WTC11 (cell line): ENCODE measurements around the gene VTI1A. TPM values are rescaled to one million over a fixed set of nuclear protein-coding genes. Genes with fewer than 3 reads are reported as not detected.

ENCODE experiments used
- ATAC-seq: fragments of 200-7000 bp; cut with Tn5 transposase; 2 replicates; pipeline ENCODE4 v1.10.0; 2021; ENCODE audit warnings: mild to moderate bottlenecking, moderate library complexity
- CTCF ChIA-PET: fragments of 300-600 bp; sonication (Branson Sonifier 250); formaldehyde crosslinking; loops from one replicate; lab custom pipeline; 2021; ENCODE audit warnings: antibody characterized with exemption; lab: Charles Lee
- POLR2A ChIA-PET: fragments of 350-600 bp; sonication (Branson Sonifier 250); formaldehyde crosslinking; loops from one replicate; lab custom pipeline; 2021; ENCODE audit warnings: antibody characterized with exemption; lab: Charles Lee
- DNase-seq: peaks from one replicate; pipeline ENCODE4 v3.0.0; 2021; ENCODE audit warnings: low spot score
- H3K27ac Mint-ChIP-seq: 2 replicates; pipeline ENCODE4 v1.8.0; 2021; ENCODE audit warnings: mixed read lengths
- H3K27me3 Mint-ChIP-seq: 2 replicates; pipeline ENCODE4 v1.8.0; 2021; ENCODE audit warnings: low read depth, mild to moderate bottlenecking, moderate library complexity, mixed read lengths
- H3K36me3 Mint-ChIP-seq: 2 replicates; pipeline ENCODE4 v1.8.0; 2021; ENCODE audit warnings: mixed read lengths
- H3K4me1 Mint-ChIP-seq: 2 replicates; pipeline ENCODE4 v1.8.0; 2022; ENCODE audit warnings: mixed read lengths
- H3K4me3 Mint-ChIP-seq: 2 replicates; pipeline ENCODE4 v1.8.0; 2021; ENCODE audit warnings: mild to moderate bottlenecking, moderate library complexity, mixed read lengths
- H3K9me3 Mint-ChIP-seq: 2 replicates; pipeline ENCODE4 v1.8.0; 2021; ENCODE audit warnings: mixed read lengths
- ARID4B ChIP-seq: sonication (generic); formaldehyde crosslinking; IDR thresholded peaks from 2 replicates; pipeline ENCODE4 v1.8.0; 2023; ENCODE audit warnings: missing genetic modification reagents, mild to moderate bottlenecking, borderline replicate concordance
- ELF4 ChIP-seq: sonication (generic); formaldehyde crosslinking; IDR thresholded peaks from 2 replicates; pipeline ENCODE4 v1.8.1; 2022; ENCODE audit warnings: low read depth, mild to moderate bottlenecking, moderate library complexity, missing genetic modification reagents
- ESRRA ChIP-seq: sonication (generic); formaldehyde crosslinking; IDR thresholded peaks from 2 replicates; pipeline ENCODE4 v1.8.1; 2022; ENCODE audit warnings: mild to moderate bottlenecking, missing genetic modification reagents, borderline replicate concordance
- GRHL2 ChIP-seq: fragments of 250-450 bp; sonication (Bioruptor Pico); IDR thresholded peaks from 2 replicates; pipeline ENCODE4 v1.8.0; 2022; ENCODE audit warnings: mild to moderate bottlenecking, moderate library complexity; ENCODE audit not compliant: insufficient replicate concordance, severe bottlenecking
- HMGA2 ChIP-seq: fragments of 250-450 bp; sonication (Bioruptor Pico); IDR thresholded peaks from 2 replicates; pipeline ENCODE4 v1.4.0; 2021; ENCODE audit warnings: mild to moderate bottlenecking, moderate library complexity
- KAT7 ChIP-seq: sonication (generic); formaldehyde crosslinking; IDR thresholded peaks from 2 replicates; pipeline ENCODE4 v1.8.1; 2023; ENCODE audit warnings: missing genetic modification reagents, mild to moderate bottlenecking, borderline replicate concordance
- NR3C1 ChIP-seq: sonication (generic); formaldehyde crosslinking; conservative IDR thresholded peaks from 2 replicates; pipeline ENCODE4 v1.8.1; 2023; ENCODE audit warnings: low read depth, mild to moderate bottlenecking, missing genetic modification reagents
- PREB ChIP-seq: sonication (generic); formaldehyde crosslinking; IDR thresholded peaks from 2 replicates; pipeline ENCODE4 v1.8.1; 2022; ENCODE audit warnings: mild to moderate bottlenecking, missing genetic modification reagents, moderate library complexity, borderline replicate concordance
- RELA ChIP-seq: sonication (generic); formaldehyde crosslinking; IDR thresholded peaks from 2 replicates; pipeline ENCODE4 v1.8.1; 2022; ENCODE audit warnings: missing genetic modification reagents, mild to moderate bottlenecking, borderline replicate concordance
- TP53 ChIP-seq: sonication (generic); formaldehyde crosslinking; IDR thresholded peaks from 2 replicates; pipeline ENCODE4 v1.8.1; 2023; ENCODE audit warnings: mild to moderate bottlenecking, missing genetic modification reagents
- ZBTB21 ChIP-seq: sonication (generic); formaldehyde crosslinking; IDR thresholded peaks from 2 replicates; pipeline ENCODE4 v1.8.1; 2023; ENCODE audit warnings: mild to moderate bottlenecking, missing genetic modification reagents, borderline replicate concordance
- ZMAT4 ChIP-seq: fragments of 250-450 bp; sonication (Bioruptor Pico); IDR thresholded peaks from 2 replicates; pipeline ENCODE4 v1.9.0; 2021; ENCODE audit warnings: mild to moderate bottlenecking
- ZNF416 ChIP-seq: fragments of 250-450 bp; sonication (Bioruptor Pico); IDR thresholded peaks from 2 replicates; pipeline ENCODE4 v1.9.0; 2021; ENCODE audit warnings: mild to moderate bottlenecking, inconsistent platforms
- ZNF532 ChIP-seq: fragments of 250-450 bp; sonication (Bioruptor Pico); IDR thresholded peaks from 2 replicates; pipeline ENCODE4 v1.9.0; 2021; ENCODE audit warnings: mild to moderate bottlenecking, borderline replicate concordance
- ZSCAN18 ChIP-seq: fragments of 250-450 bp; sonication (Bioruptor Pico); IDR thresholded peaks from 2 replicates; pipeline ENCODE4 v2.1.2; 2022; ENCODE audit warnings: mild to moderate bottlenecking, moderate library complexity
- total RNA-seq: library from RNA; stranded (reverse); gene quantifications from 3 replicates; pipeline ENCODE4 v1.2.3, GENCODE V29; 2021
- TF ChIP-seq, protein P1 (sequence below): sonication (generic); formaldehyde crosslinking; IDR thresholded peaks from 2 replicates; pipeline ENCODE4 v1.8.0; 2022; ENCODE audit warnings: mild to moderate bottlenecking, missing genetic modification reagents

The VTI1A gene
- total RNA-seq, 1 experiment from 2014 or later: 20.1 TPM

DNA sequence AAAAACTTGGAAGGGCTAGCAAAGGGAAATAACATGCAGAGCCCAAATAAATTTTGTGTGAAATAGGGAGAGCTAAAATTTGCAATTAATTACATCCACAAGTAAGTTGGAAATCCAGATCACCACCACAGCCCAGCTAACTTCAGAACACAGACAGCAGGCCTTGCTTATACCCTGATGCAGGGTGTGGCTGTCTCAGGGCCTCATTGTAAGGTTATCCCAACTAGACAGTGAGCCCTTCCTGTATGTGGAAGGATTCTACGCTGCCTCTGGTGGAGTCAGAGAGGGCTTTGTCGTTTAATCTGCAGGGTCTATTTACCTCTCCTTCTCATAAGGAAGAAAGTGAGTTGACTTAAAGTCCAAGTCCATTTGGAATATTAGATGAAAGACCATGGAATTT, 322.1 kb downstream of the VTI1A start:
- CTCF ChIA-PET: no interaction called here
- Mint-ChIP-seq H3K36me3 (no peaks in the 10 kb centered on the region), H3K4me3 (no peak overlapping the region), H3K27ac (no peak overlapping the region), H3K9me3 (no peaks in the 10 kb centered on the region), H3K27me3 (no peaks in the 10 kb centered on the region), H3K4me1 (peaks cover 30% of the 10 kb centered on the region)
- POLR2A ChIA-PET: no interaction called here
- no peak for ATAC-seq
- TF ChIP-seq ZBTB21 (no peak), GRHL2 (CRISPR knock-in tag) (no peak), ZSCAN18 (CRISPR knock-in tag) (no peak), ELF4 (CRISPR knock-in tag) (no peak), ESRRA (CRISPR knock-in tag) (no peak), TP53 (CRISPR knock-in tag) (no peak), ZNF416 (CRISPR knock-in tag) (no peak), NR3C1 (CRISPR knock-in tag) (no peak), PREB (CRISPR knock-in tag) (no peak)
- TF ChIP-seq, protein P1, sequence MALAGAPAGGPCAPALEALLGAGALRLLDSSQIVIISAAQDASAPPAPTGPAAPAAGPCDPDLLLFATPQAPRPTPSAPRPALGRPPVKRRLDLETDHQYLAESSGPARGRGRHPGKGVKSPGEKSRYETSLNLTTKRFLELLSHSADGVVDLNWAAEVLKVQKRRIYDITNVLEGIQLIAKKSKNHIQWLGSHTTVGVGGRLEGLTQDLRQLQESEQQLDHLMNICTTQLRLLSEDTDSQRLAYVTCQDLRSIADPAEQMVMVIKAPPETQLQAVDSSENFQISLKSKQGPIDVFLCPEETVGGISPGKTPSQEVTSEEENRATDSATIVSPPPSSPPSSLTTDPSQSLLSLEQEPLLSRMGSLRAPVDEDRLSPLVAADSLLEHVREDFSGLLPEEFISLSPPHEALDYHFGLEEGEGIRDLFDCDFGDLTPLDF (CRISPR knock-in tag): no peak
- TF ChIP-seq, all 79 proteins: peak for 0
- no peak for DNase-seq

GRCh38 chr10:112769611-112770370, 322.8 kb downstream of the VTI1A start:
- Mint-ChIP-seq H3K4me1 (peaks cover 30% of the 10 kb centered on the region), H3K36me3 (no peaks in the 10 kb centered on the region), H3K4me3 (no peak overlapping the region), H3K9me3 (no peaks in the 10 kb centered on the region), H3K27me3 (no peaks in the 10 kb centered on the region), H3K27ac (no peak overlapping the region)
- ATAC-seq (no peak), DNase-seq (no peak)
- ChIA-PET CTCF (no interaction called here), POLR2A (no interaction called here)
- TF ChIP-seq GRHL2 (CRISPR knock-in tag): no peak
- TF ChIP-seq RELA (CRISPR knock-in tag): no peak
- no peak for TF ChIP-seq HMGA2 (CRISPR knock-in tag)
- TF ChIP-seq ARID4B: no peak
- no peak for TF ChIP-seq ZNF532 (CRISPR knock-in tag)
- no peak for TF ChIP-seq ZSCAN18 (CRISPR knock-in tag)
- no peak for TF ChIP-seq ZMAT4 (CRISPR knock-in tag)
- TF ChIP-seq KAT7 (CRISPR knock-in tag): no peak
